NCI-H1930 (cell line): Measurements from ENCODE around the gene NR2F1-AS1.

Experiments used
- DNase-seq, 2 experiments: peaks; one replicate each; lab custom pipeline; 2025; lab: John Stamatoyannopoulos, UW

NR2F1-AS1 gene

DNA sequence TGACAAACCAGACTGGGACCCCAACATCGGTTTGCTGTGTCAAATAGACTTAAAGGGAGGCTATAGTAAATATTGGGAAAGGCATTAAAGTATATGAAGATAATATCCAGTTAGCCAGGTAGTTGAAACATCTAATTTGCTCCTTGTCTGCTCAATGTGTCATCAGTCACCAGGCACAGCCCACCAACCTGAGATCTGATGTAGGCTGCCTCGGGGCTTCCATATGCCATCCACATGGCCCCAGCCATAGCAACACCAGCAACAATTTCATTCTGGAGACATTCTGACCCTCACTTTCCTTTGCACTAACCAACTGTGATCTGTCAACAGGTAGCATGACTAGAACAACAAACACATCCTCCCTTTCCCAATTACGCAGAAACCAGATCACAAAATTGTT lies 196.0 kb downstream of the NR2F1-AS1 start:
- DNase-seq = no peak

DNA sequence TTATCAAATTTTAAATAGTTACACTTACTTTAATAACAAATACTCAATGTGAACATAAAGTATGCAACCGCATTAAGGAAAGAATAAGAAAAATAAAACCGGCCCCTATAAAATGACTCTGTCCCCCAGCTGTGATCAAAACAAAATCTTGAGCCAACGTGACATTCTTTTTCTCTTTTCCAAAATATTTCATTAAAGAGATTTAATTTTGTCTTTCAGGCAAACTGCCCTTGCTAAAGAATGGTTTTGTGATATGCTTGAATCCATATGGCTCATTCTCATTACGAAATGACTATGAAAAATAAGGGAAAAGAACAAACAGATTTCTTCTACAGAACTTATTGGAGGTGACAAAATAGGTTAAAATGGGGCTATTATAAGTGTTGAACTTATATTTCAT lies 197.0 kb downstream of the NR2F1-AS1 start:
- no peak for DNase-seq

DNA sequence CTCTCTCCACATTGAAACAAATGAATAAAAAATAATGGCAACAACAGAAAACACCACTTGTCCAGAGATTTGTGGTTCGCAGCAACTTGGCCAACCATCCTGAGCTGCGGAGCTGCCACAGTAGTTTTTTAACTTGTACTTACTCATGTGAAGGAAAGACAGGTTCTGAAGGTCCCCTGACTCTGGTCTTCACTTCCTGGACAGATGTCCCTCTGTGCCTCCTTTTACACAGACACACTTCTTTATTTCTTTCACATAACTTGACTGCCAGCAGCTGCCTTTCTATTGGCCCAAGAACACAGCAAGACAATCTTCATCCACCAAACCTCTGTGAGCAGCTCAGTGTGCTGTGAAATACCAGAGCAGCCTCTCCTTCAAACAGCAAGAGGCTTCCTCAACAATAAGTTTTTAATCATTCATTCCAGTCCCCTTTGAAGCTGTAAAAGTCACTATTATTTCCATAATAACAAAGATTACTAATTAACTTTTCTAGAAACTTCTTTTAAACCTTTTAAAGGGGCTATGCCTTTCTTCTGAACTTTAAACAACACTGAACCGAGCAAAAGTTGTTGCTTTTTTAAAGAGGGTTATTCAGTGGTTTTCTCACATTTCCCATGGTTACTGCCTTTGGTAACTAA lies 198.7 kb downstream of the NR2F1-AS1 start:
- no peak for DNase-seq

DNA sequence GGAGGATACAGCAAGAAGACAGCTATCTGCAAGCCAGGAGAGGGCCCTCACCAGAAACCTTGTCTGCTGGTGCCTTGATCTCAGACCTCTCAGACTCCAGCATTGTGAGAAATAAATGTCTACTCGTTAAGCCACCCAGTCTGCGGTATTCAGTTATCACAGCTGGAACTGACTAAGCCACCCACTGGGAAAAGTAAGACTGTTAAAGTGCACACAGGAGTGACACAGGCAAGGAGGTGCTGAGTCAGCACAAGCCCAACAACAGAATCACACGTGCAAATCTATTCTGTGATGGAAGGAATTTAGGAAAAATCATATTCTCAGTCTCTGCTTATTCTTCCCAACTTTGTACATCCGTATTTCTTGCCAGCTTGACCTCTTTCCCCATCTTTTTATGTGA lies 200.0 kb downstream of the NR2F1-AS1 start:
- DNase-seq = no peak

DNA sequence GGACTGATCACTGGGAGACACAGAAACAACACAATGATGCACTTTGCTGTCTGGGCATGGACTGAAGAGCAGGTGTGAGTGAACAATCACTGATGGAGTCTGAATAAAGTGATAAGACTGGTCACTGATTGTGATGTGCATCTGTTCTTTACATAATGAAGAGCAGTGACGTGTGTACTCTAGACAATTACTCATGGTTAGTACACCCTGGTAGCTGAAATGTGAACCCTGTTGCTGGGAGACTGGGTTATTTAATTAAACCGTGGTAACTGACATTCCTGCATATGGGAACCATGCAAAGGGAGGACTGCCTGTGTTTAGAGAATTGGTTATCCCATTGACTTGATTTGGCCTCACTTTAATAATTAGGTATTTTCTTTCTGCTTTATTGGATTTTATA lies 202.9 kb downstream of the NR2F1-AS1 start:
- DNase-seq = peak; percentile 17 to 49

DNA sequence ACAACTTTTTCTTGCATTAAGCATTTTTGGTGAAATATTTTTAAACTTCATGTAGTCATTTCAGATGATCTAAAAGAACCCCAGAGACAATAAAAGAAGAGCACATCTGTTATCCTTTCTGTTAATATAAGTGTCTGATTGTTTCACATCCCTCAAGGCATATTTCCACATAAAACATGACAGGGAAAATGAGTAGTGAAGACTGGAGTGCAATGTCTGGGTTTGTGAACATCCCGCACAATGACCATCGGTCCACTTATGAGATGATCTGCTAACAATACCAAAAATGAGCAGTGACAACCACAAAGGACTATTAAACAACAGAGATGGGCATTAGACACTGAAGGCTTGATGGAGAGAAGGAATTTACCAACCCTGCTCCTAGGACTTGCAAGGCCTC lies 209.1 kb downstream of the NR2F1-AS1 start:
- no peak for DNase-seq

DNA sequence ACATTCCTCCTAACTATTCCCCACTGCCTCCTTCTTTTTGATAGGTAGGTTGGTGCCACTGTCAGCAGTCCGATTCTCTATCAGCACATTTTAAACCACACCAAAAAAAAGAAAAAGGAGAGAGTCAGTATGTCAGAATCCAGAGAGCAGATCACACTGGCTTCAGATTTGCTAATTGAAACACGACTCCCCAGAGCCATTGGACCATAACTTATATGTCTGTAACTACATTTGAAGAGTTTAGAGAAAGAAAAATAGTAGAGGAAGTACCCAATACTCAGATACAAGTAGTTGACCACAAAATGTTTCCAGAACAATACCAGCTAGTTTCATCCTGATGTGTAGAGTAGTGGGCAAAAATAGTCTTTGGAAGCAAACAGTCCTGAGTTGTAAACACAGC lies 216.6 kb downstream of the NR2F1-AS1 start:
- no peak for DNase-seq

DNA sequence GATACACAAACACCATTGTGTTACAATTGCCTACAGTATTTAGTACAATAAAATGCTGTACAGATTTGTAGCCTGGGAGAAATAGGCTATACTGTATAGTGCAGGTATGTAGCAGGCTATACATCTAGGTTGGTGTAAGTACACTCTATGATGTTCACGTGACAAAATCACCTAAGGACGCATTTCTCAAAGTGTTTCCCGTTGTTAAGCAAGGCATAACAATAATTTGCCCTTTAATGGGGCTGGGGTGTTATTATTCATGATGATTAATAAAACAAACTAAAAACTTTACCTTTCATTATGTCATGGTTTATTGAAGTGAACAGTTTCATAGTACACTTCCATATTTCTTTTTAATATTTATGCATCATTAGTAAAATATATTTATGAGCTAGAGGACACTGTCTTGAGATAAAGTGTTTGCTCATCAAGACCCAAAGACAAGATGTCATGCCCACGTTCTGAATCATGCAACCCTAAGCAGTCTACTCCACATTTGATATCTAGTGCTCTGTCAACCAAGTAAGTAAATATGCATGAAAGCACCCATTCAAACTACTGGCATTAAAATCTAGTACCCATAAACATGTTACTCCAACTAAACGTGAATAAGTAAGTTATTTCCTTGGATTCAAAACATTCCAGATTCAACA lies 220.5 kb downstream of the NR2F1-AS1 start:
- DNase-seq = no peak

DNA sequence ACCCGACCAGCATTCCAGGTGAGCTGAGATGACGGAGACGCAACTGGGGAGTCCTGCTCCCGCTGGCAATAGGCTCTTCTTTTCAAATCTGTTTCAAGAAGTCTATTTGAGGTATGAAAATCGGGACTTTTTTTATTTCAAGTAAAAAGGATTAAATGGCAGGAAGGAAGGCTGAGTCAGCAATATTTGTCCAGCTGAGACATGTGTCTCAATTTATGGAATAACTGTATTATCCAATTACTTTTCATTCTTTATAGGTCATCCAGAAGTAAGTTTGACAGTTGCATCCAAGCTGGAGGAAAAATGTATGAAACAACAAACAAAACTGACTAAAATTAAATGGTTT lies 221.1 kb downstream of the NR2F1-AS1 start:
- DNase-seq = no peak
